Mesodermal cell (in vitro differentiated cells): ENCODE measurements around the gene DPP6.

Source experiments
- H3K27ac ChIP-seq: 2 replicates; pipeline ENCODE4 v1.7.0; 2013; ENCODE audit warnings: mild to moderate bottlenecking, low read depth, low read length, moderate library complexity; ENCODE audit not compliant: severe bottlenecking
- H3K36me3 ChIP-seq: 2 replicates; pipeline ENCODE4 v1.7.1; 2013; ENCODE audit warnings: mild to moderate bottlenecking, low read length, moderate library complexity; ENCODE audit not compliant: control insufficient read depth, insufficient read depth
- H3K4me1 ChIP-seq: one replicate; pipeline ENCODE4 v1.7.1; 2013; ENCODE audit warnings: mild to moderate bottlenecking, low read length; ENCODE audit not compliant: insufficient read depth, control insufficient read depth, poor library complexity, severe bottlenecking
- H3K4me3 ChIP-seq: 2 replicates; pipeline ENCODE4 v1.7.0; 2013; ENCODE audit warnings: low read length, control low read depth, mild to moderate bottlenecking; ENCODE audit not compliant: insufficient read depth, poor library complexity, severe bottlenecking; ENCODE audit errors: extremely low read depth
- H3K9me3 ChIP-seq: 2 replicates; pipeline ENCODE4 v1.7.1; 2013; ENCODE audit warnings: mild to moderate bottlenecking, low read length, moderate library complexity; ENCODE audit not compliant: control insufficient read depth
- WGBS, 2 experiments: methylation state at CpG; one replicate each; pipeline ENCODE4 v1.1.5; 2013; ENCODE audit warnings: missing lambda C conversion rate in 2 of 2; ENCODE audit not compliant: insufficient coverage in 2 of 2; 5-methylcytosine and 5-hydroxymethylcytosine counted together

Gene DPP6

GRCh38 chr7:154795014-154795413 is 742.8 kb downstream of the DPP6 start:
- 83 to 95% methylated on average over 3 of the region's 4 CpGs for WGBS, 2 experiments
- Histone ChIP-seq H3K9me3 (no peaks in the 10 kb centered on the region), H3K4me3 (no peak overlapping the region), H3K36me3 (no peaks in the 10 kb centered on the region), H3K4me1 (no peaks in the 10 kb centered on the region), H3K27ac (no peak overlapping the region)

GRCh38 chr7:154795437-154795836 is 743.2 kb downstream of the DPP6 start:
- no peak overlapping the region for H3K27ac ChIP-seq
- 92 to 97% methylated on average over 10 to 13 of the region's 13 CpGs for WGBS, 2 experiments

GRCh38 chr7:154804449-154804848 is 752.3 kb downstream of the DPP6 start:
- no peaks in the 10 kb centered on the region for H3K9me3 ChIP-seq
- WGBS, 2 experiments, result 84 to 90% methylated on average over 2 to 3 of the region's 3 CpGs
- no peaks in the 10 kb centered on the region for H3K4me1 ChIP-seq
- H3K4me3 ChIP-seq, result no peak overlapping the region
- no peaks in the 10 kb centered on the region for H3K36me3 ChIP-seq
- no peak overlapping the region for H3K27ac ChIP-seq

More at GRCh38 chr7:154795437-154795836, 743.2 kb downstream of the DPP6 start:
- no peak overlapping the region for H3K4me3 ChIP-seq
- no peaks in the 10 kb centered on the region for H3K36me3 ChIP-seq
- H3K4me1 ChIP-seq, result no peaks in the 10 kb centered on the region
- no peaks in the 10 kb centered on the region for H3K9me3 ChIP-seq

- H3K4me3 ChIP-seq, result no peak overlapping the region
- no peaks in the 10 kb centered on the region for H3K36me3 ChIP-seq
- peaks cover 11% of the 10 kb centered on the region for H3K9me3 ChIP-seq
- H3K27ac ChIP-seq, result no peak overlapping the region
- WGBS, 2 experiments, result no CpG with 5 or more reads among the region's 1 CpG
- no peaks in the 10 kb centered on the region for H3K4me1 ChIP-seq
Observed at GRCh38 chr7:154812027-154812426, 759.8 kb downstream of the DPP6 start.

GRCh38 chr7:154817224-154817896 is 765.2 kb downstream of the DPP6 start:
- no peak overlapping the region for H3K27ac ChIP-seq
- H3K4me1 ChIP-seq, result no peaks in the 10 kb centered on the region
- no peak overlapping the region for H3K4me3 ChIP-seq
- H3K36me3 ChIP-seq, result no peaks in the 10 kb centered on the region
- no peaks in the 10 kb centered on the region for H3K9me3 ChIP-seq
- WGBS, 2 experiments, result 83 to 88% methylated on average over 7 of the region's 7 CpGs

GRCh38 chr7:154827007-154827406 is 774.8 kb downstream of the DPP6 start:
- H3K27ac ChIP-seq, result no peak overlapping the region
- no peak overlapping the region for H3K4me3 ChIP-seq
- no peaks in the 10 kb centered on the region for H3K4me1 ChIP-seq
- H3K36me3 ChIP-seq, result no peaks in the 10 kb centered on the region
- no peaks in the 10 kb centered on the region for H3K9me3 ChIP-seq
- WGBS, 2 experiments, result 88 to 100% methylated on average over 1 of the region's 2 CpGs

GRCh38 chr7:154832557-154833138 is 780.5 kb downstream of the DPP6 start:
- no peaks in the 10 kb centered on the region for H3K9me3 ChIP-seq
- H3K36me3 ChIP-seq, result no peaks in the 10 kb centered on the region
- H3K4me1 ChIP-seq, result no peaks in the 10 kb centered on the region
- no peak overlapping the region for H3K27ac ChIP-seq
- 70 to 77% methylated on average over 9 to 11 of the region's 12 CpGs for WGBS, 2 experiments
- H3K4me3 ChIP-seq, result no peak overlapping the region

- no peaks in the 10 kb centered on the region for H3K4me1 ChIP-seq
- H3K4me3 ChIP-seq, result no peak overlapping the region
- WGBS, 2 experiments, result 80 to 88% methylated on average over 9 to 11 of the region's 13 CpGs
- H3K27ac ChIP-seq, result no peak overlapping the region
- no peaks in the 10 kb centered on the region for H3K36me3 ChIP-seq
- H3K9me3 ChIP-seq, result peaks cover 4% of the 10 kb centered on the region
Observed at GRCh38 chr7:154836021-154836448, 783.8 kb downstream of the DPP6 start.

- WGBS, 2 experiments, result 91 to 98% methylated on average over 8 of the region's 8 CpGs
- Histone ChIP-seq H3K36me3 (no peaks in the 10 kb centered on the region), H3K27ac (no peak overlapping the region), H3K4me1 (peaks cover 10% of the 10 kb centered on the region), H3K4me3 (no peak overlapping the region), H3K9me3 (peaks cover 4% of the 10 kb centered on the region)
Observed at GRCh38 chr7:154837087-154837486, 784.9 kb downstream of the DPP6 start.

GRCh38 chr7:154837622-154838021 is 785.4 kb downstream of the DPP6 start:
- H3K9me3 ChIP-seq, result peaks cover 4% of the 10 kb centered on the region
- H3K27ac ChIP-seq, result no peak overlapping the region
- H3K4me3 ChIP-seq, result no peak overlapping the region
- WGBS, 2 experiments, result 93% methylated on average over 3 of the region's 5 CpGs; no CpG with 5 or more reads in 1 of the 2 experiments
- H3K4me1 ChIP-seq, result peaks cover 15% of the 10 kb centered on the region
- H3K36me3 ChIP-seq, result no peaks in the 10 kb centered on the region

- 82 to 85% methylated on average over 6 to 7 of the region's 7 CpGs for WGBS, 2 experiments
- peaks cover 4% of the 10 kb centered on the region for H3K9me3 ChIP-seq
- H3K4me1 ChIP-seq, result peaks cover 25% of the 10 kb centered on the region
- H3K27ac ChIP-seq, result no peak overlapping the region
- no peaks in the 10 kb centered on the region for H3K36me3 ChIP-seq
- H3K4me3 ChIP-seq, result no peak overlapping the region
Observed at GRCh38 chr7:154840086-154840485, 787.9 kb downstream of the DPP6 start.
